ENCODE measurements around the gene MYH9.
"Not testable (repeated sequence)": the region's sequence is repeated elsewhere in the genome, so short reads cannot be mapped to it uniquely, and the experiment has no call there.

The MYH9 gene

DNA sequence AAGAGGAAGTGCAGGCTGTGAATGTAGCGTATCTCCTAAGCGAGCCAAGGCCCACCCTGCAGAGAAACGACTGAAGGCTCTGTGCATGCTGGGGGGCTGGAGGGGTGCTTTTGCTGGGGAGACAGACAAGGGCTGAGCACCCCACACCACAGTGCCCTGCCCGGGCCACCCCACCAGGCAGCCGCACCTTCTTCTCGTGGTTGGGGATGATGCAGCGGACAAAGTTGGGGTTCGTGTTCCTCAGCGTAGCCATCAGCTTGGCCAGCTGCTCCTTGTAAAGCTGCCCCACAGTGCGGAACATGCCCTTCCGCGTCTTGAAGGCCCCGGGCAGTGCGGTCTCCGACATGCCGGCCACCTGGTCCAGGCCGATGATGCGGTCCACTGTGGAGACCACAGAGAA, 81.5 kb downstream of the MYH9 start:
- no peak for DNase-seq

DNA sequence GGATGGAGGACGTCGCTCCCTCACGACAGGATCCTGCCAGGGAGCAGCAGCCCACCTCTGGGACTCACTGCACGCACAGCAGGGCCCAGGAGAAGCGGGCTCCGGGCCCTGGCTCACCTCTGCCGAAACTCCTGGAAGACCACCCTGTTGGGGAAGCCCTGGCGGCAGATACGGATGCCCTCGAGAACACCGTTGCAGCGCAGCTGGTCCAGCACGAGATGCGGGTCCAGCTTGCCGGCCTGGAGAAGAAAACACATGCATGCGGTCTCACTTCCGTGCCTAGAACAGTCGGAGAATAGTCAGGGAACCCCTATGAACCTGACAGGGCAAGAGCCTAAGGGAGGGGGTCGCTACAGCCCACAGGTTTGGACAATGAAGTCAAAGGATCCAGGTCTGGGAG, 82.0 kb downstream of the MYH9 start:
- DNase-seq: no peak

DNA sequence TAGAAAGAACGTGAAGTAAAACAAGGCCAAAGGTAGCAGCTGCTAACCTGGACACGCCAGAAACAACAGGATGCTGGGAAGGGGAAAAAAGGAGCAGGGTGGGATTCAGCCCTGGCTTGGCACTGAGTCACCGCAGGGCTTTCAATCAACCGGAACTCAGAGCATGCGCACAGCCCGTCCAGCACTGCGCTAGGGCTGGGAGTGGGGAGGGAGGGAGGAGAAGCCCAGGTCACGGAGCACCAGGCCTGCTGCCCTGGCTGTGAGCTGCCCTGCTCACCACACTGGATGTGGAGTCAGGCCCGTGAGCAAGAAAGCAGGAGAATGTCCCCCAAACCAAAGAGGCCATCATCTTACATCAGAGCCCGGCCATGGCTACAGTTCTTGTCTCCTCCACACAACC, 83.3 kb downstream of the MYH9 start:
- no peak for DNase-seq

DNA sequence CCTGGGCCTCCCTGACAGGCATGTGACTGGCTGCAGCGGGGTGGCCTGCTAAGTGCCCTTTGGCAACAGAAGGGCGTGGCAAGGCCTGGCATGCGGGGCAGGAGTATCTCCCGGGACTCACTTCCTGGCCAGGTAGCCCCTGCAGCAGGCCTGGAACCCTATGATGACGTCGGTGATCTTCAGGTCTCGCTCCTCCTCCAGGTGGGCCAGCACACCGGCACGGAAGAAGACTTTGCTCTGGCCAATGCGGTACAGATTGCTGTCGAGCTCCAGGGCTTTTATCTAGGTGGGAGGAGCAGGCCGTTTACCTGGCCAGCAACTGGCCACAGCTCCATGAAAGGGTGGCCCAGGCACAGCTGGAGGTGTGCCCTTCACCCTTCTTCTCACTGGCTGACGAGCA, 83.9 kb downstream of the MYH9 start:
- no peak for DNase-seq

DNA sequence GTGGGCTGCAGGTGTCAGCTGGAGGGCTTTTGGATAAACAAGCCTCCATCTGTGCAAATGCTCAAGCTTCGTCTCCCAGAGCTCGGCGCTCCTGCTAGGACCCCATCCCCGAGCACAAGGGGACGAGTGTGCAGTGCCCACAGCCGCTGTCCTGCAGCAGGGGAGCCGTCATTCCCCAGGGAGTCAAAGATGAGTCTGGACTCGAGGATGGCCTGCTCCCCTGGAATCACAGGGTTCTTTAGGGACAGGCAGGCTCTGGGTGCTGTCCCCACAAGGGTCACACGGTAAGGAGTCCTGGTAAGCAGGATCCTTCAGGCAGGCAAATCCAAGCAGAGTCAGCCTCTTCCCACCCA, 84.7 kb downstream of the MYH9 start:
- DNase-seq: no peak

DNA sequence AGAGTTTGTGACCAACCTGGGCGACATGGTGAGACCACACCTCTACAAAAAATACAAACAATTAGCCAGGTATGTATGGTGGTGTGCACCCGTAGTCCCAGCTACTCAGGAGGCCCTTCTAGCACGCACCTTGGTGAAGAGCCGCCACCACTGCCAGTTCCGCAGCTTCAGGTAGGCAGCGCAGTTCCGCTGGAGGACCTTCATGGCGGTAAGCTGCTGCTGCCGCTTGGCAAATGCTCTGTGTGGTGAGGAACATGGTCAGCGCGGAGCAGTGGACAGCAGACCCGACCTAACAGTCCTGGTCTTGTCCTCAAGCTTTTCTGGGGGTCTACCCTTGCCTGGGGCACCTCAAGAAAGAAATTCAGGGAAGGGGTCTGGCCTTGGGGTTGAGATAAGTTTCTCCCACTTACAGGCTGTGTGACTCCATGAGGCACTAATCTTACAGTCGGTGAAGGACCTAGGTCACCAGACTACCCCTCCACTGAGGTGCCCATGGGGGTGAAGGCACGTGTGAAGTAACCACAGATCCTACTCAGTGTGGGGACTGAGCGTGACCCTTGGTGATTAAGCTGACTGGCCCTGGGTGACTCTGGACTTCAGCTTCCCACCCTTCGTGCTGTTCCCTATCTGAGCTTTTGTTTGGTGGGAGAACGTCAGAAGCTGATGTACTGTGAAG, 85.2 kb downstream of the MYH9 start:
- no peak for DNase-seq

DNA sequence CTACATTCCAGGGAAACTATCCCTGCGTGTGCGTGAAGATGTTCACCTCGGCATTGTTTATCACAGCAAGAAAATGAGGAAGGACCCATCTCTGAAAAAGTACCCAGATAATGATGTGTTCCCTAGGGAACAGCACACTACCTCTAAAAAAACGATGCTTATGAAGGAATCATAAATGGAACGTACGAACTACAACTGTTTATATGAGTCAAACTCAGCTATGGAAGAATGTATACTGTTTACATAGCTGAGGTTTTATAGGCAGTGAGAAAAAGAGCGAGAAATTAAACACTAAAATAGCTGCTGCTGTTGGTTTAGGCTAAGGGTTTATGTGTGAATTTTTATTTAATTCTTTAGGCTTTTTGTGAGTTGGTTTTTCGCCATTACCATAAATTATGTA, 85.9 kb downstream of the MYH9 start:
- no peak for DNase-seq

DNA sequence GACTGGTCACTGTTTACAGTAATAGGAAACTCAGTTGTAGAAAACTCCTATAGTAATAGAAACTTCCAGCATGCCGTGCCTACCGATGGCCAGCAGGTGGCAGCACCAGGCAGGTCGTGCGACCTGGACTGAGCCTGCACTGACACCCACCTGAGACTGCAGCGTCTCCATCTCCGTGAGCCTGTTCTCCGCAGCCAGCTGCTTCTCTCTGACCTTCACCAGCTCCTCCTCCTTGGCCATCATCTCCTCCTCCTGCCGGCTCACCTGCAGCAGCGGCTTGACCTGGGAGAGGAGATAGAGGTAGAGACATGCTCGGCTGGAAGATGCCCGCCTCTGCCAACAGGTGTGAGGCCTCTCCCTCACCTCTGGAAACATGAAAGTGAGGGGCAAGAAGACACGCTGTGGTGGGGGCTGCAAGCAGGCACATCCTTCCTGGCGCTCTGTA, 86.4 kb downstream of the MYH9 start:
- DNase-seq: no peak

DNA sequence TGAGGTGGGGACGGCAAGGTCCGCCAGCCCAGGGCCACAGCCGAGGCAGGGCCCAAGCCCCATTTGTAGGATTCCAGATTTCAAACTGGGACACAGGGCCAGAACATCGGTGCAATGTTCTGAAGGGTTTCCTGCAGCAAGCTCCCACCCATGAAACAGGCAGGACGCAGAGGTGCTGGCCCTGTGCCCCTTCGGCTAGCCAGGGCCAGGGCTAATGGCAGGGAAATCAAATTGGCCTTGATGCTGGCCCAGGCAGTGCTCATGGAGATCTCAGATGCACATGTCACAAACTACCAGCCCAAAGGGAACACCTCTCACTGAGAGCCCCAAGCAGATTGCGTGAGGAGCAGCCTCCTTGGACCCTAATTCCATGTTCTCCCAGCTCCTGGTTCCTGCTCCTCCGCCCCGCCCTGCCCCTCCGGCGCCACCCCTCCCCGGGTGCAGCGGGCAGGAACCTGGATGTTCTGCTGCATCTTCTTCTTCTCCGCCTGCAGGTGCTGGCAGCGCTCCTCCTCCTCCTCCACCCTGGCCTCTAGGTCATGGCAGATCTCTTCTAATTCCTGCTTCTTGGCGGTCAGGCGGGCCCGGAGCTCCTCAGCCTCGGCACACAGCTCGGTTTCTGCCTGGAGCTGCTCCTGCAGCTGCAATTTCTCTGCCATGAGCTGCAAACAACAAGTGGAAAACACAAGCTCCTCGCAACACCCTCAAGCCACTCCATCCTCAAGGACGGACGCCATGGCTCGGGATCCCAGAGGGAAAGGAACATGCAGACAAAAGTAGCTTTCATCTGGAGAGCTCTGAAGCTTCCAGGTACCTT, 87.2 kb downstream of the MYH9 start:
- DNase-seq: no peak

DNA sequence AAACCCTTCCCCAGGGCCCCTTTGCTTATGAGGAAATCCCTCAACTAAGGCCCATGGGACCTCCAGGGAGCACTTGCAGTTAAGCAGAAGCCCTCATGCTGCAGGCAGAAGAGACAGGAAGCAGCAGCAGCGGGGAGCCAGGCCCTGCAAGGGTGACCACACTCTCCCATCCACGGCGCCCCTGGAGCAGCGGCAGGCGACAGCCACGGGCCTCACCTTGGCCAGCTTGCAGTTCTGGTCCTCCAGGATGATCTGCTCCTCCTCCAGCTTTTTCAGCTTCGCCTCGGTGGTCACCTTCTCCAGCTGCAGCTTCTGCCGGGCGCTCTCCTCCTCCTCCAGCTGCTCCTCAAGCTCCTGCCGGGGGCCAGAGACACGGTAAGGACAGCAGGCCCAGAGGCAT, 87.9 kb downstream of the MYH9 start:
- DNase-seq: no peak

DNA sequence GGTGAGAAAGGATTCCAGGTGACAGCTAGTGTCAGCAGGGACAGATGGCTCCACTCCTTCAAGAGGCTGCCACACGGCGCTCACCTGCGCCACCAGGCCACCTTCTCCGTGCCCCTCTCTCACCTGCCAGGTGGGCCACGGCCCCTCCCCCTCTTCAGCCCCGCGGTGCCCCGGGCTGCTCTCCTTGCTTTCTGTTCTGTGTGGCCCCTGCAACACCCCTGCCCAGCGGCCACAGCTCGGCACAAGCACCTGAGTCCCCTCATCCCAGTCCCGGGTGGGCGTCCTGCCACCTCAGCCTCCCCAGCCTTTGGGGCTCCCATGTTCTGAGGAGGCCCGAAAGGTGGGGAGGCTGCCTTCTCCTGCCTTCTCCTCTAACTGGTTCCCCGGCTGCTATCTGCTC, 88.5 kb downstream of the MYH9 start:
- DNase-seq: no peak

DNA sequence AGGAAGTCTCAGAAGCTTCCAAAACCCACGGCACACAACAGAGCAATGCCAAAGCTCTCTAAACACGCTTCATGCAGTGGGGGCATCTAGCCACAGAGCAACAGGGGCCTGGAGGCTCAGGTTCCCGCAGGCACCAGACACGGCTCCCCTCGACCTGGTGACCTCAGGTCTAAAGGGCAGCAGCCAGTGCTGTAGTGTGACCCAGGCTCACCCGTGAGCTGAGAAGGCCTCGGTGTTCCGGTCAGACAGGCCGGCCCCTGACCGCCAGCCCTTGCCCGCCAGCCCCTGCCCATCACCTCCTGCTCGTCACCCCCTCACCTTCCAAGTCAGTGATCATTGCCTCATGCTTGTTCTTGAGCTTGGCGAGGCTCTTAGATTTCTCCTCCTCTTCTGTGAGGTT, 89.2 kb downstream of the MYH9 start:
- DNase-seq: no peak

DNA sequence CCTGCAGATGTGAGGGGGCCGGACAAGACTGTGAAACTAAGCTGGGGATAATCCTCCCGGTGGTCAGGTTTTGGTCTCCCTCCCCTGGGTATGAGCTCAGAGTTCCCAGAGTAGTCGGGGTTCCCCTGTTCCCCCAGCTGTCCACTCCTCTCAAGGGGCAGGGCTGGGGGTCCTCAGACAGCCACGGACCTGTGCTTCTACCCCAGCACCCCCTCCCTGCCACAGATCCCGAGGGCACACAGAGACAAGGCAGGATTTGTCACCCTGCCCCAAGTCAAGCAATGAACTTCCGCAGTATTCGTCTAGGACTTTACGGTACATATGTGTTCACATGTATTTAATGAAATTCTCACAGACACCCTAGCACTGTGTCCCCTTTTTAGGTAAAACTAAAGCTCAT, 89.6 kb downstream of the MYH9 start:
- DNase-seq: no peak

DNA sequence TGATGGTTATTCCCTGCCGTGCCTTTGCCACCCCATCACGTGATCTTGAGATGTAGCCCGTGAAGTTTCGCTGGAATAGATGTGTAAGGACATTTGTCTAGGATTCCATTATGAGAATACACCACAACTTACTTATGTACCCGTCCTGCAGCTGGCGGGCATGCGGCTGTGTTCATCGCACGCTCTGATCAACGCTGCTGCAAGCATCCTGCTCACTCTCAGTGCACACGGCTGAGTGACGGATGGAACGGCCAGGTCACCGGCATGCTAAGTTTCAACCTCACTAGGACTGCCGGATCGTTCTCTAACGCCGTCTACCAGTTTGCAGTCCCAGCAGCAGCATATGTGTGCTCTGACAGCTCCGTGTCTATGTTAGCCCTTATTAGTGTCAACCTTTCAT, 90.2 kb downstream of the MYH9 start:
- DNase-seq: no peak

DNA sequence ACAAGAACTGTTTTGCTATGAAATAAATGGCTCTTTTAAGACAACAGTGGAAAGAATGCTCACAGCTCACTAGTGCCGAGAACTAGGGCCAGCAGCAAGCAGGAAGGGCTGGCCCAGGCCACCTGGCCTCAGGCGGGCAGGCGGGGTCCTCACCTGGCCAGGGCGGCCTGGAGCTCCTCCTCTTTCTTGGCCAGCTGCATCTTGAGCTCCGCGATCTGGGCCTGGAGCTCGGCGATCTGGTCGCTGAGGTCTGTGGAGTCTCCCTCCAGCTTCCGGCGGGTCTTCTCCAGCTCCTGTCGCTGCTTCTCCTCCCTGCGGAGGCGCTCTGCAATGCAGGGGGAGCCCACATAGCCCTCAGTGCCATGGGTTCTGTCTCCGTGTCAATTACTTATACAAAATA, 91.1 kb downstream of the MYH9 start:
- no peak for DNase-seq

DNA sequence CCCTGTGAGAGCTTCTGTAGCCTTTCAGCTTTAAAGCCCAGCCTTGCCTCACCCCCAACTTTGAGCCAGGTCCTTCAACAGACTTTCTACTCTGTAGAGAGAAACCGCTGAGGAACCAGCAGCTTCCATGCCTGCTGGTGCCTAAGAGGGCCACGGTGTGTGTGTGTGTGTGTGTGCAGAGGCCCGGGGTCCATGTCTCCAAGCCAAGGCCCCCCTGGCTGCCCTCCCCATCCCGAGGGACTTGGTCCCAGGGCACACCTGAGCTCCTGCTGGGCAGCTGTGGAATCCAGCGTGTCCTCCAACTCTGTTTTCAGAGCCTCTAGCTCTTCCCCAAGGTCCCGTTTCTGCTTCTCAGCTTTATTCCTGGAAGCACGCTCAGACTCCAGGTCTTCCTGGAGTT, 92.5 kb downstream of the MYH9 start:
- no peak for DNase-seq

DNA sequence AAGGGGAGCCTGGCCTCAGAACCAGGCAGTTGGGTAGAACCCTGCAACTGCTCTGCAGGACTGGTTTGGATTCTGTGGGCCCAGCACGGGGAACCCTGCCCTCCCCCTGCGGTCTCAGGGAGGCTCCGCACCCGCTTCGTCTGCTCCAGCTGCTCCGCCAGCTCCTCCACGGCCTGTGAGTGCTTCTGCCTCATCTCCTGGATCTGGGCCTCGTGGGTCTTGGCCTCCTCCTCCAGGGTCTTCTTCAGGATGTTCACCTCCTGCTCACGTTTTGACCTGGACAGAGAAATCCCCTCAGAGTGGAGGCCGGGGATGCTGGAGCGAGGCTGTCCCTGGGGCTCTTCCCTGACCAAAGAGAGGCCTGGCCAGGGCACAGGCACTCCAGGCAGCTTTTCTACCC, 93.0 kb downstream of the MYH9 start:
- no peak for DNase-seq

DNA sequence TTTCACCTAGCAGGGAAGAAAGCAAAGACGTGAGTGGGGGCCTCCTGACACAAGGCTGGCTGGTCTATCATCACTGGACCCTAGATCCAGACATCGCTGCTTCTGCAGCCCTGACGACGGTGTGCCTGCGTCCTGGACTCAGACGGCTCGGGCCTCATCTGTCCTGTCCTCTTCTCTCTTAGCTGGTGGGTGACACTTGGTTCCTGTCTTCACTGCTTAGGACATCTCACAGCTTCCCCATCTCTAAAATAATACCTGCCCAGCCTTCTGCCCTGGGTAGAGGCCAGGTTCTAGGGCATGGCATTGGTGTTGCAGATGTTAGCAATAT, 93.5 kb downstream of the MYH9 start:
- DNase-seq: no peak

DNA sequence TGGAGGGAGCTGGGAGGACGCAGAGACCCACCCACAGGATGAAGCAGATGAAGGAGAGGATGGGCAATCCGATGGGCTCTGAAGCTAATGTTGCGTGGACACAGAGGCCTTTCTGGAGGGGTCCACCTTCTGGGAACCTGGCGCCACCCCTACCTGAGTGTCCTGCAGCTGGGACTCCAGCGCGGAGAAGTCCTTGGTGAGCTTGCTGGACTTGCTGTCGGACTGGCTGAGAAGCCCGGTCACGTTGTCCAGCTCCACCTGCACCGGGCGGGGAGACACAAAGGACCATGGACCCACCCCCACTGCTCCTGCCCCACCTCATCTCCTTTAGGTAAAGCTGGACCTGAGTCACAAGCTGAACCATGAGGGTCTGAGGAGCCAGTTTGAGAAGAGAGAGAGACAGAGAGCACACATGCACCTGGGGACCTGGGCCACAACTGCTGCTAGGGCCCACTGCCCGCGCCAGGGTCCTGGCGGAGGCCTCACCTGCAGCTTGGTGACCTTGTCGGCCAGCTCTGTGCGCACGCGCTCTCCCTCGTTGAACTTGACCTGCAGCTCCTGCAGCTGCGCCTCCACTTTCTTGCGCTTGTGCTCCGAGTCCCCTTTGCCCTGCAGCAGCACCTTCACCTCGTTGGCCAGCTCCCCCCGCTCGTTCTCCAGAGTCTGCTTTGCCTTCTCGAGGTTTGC, 94.0 kb downstream of the MYH9 start:
- no peak for DNase-seq

DNA sequence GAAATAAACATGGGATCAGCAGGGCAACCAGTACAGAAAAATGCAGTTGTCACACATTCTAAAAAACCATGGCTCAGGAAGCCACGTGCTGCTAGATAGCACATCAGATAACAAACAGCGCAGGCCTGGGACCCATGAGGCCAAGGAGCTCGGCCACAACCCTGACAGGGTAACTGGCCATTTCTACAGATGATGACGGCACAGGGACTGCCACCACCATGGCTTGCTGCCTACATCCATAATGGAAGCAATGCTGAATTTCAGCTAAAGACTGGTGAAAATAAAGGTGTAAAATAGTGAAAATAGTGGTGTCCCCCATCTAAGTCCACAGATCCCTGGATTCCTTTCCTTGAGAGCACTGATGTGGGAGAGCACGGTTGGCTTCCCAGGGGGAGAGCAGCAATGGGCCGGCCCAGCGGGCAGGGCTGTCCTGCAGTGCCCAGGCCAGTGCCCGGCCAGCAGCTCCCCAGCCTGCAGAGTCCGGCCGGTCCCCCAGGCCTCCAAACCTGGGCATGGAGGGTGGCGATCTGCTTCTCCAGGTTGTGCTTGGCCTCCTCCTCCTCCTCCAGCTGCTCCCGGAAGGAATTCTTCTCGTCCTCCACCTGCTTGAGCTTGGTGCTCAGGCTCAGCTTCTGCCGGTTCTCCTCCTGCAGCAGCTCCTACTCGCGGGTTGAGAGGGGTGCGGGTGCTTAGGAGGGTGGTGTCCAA, 94.8 kb downstream of the MYH9 start:
- no peak for DNase-seq

DNA sequence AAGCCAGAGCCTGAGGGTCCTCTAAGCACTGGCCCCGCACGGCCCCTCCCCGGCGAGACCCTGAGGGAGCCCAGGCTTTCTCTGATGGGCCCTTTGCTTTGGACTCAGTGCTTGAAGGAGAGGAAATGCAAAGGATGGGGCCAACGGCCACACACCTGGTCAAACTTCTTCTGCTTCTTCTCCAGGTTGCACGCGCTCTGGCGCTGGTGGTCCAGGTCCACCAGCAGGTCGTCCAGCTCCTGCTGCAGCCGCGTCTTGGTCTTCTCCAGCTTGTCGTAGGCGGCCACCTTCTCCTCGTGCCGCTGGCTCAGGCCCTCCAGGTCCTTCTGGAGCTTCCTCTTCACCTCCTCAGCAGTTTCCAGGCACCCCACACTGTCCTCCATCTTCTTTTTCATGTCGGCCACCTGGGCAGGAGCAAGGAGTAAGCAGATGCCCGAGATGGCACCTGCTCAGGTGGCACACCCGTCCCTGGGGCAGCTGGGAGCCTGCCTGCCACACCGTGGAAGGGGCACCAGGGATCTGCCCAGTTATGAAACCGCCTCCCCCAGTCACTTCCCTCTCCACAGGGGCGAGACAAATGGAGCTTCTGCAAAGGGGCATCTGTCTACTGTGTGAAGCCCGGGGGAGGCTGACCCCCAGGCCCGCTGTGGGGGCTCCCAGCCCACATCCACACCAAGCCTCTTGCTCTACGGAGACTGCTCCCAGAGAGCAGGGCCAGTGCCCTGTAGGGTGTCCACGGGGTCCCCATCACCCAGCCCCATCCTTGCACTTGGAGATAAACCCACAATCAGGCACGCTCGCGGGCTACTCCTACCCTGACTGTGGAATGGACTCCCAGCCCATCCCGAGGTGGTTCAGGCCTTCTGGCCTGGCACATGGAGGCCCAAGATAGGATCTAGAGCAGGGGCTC, 95.7 kb downstream of the MYH9 start:
- no peak for DNase-seq

DNA sequence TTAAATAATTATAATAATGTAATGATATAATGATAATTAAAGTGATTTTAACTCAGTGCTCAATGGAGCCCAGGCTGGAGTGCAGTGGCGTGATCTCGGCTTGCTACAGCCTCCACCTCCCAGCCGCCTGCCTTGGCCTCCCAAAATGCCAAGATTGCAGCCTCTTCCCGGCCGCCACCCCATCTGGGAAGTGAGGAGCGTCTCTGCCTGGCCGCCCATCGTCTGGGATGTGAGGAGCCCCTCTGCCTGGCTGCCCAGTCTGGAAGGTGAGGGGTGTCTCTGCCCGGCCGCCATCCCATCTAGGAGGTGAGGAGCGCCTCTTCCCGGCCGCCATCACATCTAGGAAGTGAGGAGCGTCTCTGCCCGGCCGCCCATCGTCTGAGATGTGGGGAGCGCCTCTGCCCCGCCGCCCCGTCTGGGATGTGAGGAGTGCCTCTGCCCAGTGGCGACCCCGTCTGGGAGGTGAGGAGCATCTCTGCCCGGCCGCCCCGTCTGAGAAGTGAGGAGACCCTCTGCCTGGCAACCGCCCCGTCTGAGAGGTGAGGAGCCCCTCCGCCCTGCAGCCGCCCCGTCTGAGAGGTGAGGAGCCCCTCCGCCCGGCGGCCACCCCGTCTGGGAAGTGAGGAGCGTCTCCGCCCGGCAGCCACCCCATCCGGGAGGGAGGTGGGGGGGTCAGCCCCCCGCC, 97.2 kb downstream of the MYH9 start:
- not testable (repeated sequence) for DNase-seq
